ENCODE results near the gene FAM135A. TPM values are rescaled to one million over a fixed set of nuclear protein-coding genes. Genes with fewer than 3 reads are reported as not detected.

The FAM135A gene
- total and polyA plus RNA-seq, 2 of the 8 experiments (the other 6 are each of a cell fraction or from before 2014, with no cell fraction given): 17.4 to 35.7 TPM

GRCh38 chr6:70575899-70576495, 162.7 kb downstream of the FAM135A start (continued):
- no peak for TF ChIP-seq SAP30 (IDR thresholded peaks at IDR 0.05; ENCODE audit: insufficient read depth, insufficient replicate concordance, low read length)
- TF ChIP-seq RFX5 (IDR thresholded peaks at IDR 0.05; ENCODE audit: borderline replicate concordance, low read depth, low read length): no peak
- no peak for TF ChIP-seq HDAC6 (IDR thresholded peaks at IDR 0.05; ENCODE audit: low read depth, low read length)
- TF ChIP-seq CREB1 (IDR thresholded peaks at IDR 0.05): no peak
- TF ChIP-seq CBX8 (IDR thresholded peaks at IDR 0.05; ENCODE audit: borderline replicate concordance, low read depth, low read length): no peak

Data from H1 (cell line).